ENCODE measurements around the gene SMIM17.

DNA sequence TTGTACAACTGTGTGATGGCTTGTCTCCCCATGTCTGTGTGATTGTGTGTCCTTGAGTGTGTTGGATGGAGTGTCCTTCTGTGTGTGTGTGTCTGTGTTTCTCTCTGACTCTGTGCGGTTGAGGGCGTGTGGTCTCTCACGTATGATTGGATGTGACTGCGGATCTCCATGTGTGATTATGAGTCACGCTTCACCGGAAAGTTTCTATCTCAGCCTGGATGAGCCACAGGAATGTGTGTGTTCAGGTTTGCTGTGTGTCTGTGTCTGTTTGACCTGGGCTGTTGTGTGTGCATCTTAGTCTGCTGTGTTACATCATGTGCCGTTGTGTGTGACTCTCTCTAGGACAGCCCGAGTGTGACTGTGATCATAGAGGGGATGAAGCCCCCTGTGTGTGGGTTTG is 44.1 kb downstream of the SMIM17 start:
- TF ChIP-seq, protein P1, sequence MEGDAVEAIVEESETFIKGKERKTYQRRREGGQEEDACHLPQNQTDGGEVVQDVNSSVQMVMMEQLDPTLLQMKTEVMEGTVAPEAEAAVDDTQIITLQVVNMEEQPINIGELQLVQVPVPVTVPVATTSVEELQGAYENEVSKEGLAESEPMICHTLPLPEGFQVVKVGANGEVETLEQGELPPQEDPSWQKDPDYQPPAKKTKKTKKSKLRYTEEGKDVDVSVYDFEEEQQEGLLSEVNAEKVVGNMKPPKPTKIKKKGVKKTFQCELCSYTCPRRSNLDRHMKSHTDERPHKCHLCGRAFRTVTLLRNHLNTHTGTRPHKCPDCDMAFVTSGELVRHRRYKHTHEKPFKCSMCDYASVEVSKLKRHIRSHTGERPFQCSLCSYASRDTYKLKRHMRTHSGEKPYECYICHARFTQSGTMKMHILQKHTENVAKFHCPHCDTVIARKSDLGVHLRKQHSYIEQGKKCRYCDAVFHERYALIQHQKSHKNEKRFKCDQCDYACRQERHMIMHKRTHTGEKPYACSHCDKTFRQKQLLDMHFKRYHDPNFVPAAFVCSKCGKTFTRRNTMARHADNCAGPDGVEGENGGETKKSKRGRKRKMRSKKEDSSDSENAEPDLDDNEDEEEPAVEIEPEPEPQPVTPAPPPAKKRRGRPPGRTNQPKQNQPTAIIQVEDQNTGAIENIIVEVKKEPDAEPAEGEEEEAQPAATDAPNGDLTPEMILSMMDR (conservative IDR thresholded peaks at IDR 0.05 in 1 of 2, IDR thresholded peaks at IDR 0.05 in 1 of 2; ENCODE audit: extremely low read depth in 1 of 2, insufficient read depth in 1 of 2, low read depth in 1 of 2, low read length in 2 of 2), result no peak
- TF ChIP-seq EZH2 (IDR thresholded peaks at IDR 0.05; ENCODE audit: borderline replicate concordance, low read length), result no peak

All from mammary epithelial cell (primary cell).